HL-60 (cell line): Measurements from ENCODE around the gene CDC25A.

Experiments used
- DNase-seq, 2 experiments: peaks; one replicate each; pipeline ENCODE4 v3.0.0-alpha.2; 2010 to 2020; ENCODE audit warnings: low read depth in 1 of 2, low spot score in 1 of 2
- H3K27ac ChIP-seq: fragments of 250-450 bp; sonication (Bioruptor Pico); replicated peaks from 2 replicates; pipeline ENCODE4 v1.5.1; 2020; ENCODE audit warnings: mild to moderate bottlenecking, moderate library complexity
- H3K27me3 ChIP-seq: fragments of 250-450 bp; sonication (Bioruptor Pico); 2 replicates; pipeline ENCODE4 v1.5.1; 2021; ENCODE audit warnings: mild to moderate bottlenecking, moderate library complexity; ENCODE audit not compliant: insufficient read depth, poor library complexity, severe bottlenecking
- H3K4me3 ChIP-seq: replicated peaks from 2 replicates; pipeline ENCODE4 v1.5.1; 2011; ENCODE audit warnings: mild to moderate bottlenecking, control low read depth, low read length; ENCODE audit not compliant: insufficient read depth
- GABPA ChIP-seq: IDR thresholded peaks from 2 replicates; pipeline ENCODE4 v1.6.1; 2012; ENCODE audit warnings: low read depth
- POLR2AphosphoS5 ChIP-seq: IDR thresholded peaks from 2 replicates; pipeline ENCODE4 v1.6.1; 2012; ENCODE audit warnings: low read depth
- REST ChIP-seq: IDR thresholded peaks from 2 replicates; pipeline ENCODE4 v1.6.1; 2012; ENCODE audit warnings: low read depth; ENCODE audit not compliant: insufficient replicate concordance
- SPI1 ChIP-seq: IDR thresholded peaks from 2 replicates; pipeline ENCODE4 v1.6.1; 2012; ENCODE audit warnings: low read depth, mild to moderate bottlenecking, borderline replicate concordance
- TF ChIP-seq, protein P1 (sequence below): IDR thresholded peaks from one replicate; pipeline ENCODE4 v1.5.1; 2011; ENCODE audit warnings: low read length, control low read depth, inconsistent platforms; ENCODE audit not compliant: insufficient read depth

CDC25A gene

GRCh38 chr3:48137425-48137999, 50.7 kb downstream of the CDC25A start:
- TF ChIP-seq SPI1 (no peak), GABPA (no peak), REST (no peak), POLR2AphosphoS5 (no peak)
- TF ChIP-seq, protein P1, sequence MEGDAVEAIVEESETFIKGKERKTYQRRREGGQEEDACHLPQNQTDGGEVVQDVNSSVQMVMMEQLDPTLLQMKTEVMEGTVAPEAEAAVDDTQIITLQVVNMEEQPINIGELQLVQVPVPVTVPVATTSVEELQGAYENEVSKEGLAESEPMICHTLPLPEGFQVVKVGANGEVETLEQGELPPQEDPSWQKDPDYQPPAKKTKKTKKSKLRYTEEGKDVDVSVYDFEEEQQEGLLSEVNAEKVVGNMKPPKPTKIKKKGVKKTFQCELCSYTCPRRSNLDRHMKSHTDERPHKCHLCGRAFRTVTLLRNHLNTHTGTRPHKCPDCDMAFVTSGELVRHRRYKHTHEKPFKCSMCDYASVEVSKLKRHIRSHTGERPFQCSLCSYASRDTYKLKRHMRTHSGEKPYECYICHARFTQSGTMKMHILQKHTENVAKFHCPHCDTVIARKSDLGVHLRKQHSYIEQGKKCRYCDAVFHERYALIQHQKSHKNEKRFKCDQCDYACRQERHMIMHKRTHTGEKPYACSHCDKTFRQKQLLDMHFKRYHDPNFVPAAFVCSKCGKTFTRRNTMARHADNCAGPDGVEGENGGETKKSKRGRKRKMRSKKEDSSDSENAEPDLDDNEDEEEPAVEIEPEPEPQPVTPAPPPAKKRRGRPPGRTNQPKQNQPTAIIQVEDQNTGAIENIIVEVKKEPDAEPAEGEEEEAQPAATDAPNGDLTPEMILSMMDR: no peak
- no peak for DNase-seq
- no peak overlapping the region for H3K4me3 ChIP-seq

DNA sequence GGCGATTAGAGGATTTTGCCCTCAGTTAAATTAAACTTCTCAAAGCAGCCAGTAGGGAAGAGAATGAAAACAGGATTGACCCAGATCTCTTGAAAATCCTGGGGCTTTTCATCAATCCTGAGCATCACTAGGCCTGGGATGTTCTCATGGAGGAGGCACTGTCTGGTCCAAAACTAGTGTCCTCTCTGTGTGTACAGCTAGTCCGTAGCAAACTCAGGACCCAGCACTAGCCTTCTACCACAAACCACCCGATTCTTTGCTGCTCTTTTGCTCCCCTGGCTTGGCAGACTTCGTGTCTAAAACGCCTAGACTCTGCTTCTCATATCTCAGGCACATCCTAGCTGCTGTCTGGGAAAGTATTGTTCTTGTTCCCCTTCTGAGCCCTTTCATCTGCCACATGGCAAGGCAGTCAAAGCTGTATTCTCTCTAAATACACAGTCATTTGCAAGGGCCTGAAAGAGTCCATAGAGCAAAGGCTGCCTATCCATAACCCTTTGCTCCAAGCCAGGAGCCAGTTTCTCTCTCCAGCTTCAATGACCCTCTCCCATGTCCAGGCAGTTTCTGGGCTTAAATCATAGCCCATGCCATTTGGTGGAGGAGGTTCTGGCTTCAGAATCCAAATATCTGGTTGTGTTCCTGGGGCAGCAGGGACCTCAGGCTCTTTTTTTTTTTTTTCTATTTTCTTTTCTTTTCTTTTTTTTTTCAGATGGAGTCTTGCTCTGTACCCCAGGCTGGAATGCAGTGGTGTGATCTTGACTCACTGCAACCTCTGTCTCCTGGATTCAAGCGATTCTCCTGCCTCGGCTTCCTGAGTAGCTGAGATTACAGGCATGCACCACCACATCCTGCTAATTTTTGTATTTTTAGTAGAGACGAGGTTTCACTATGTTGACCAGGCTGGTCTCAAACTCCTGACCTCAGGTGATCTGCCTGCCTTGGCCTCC, 52.4 kb downstream of the CDC25A start:
- no peak for TF ChIP-seq REST
- no peak for TF ChIP-seq POLR2AphosphoS5
- TF ChIP-seq, protein P1: no peak
- TF ChIP-seq GABPA: no peak
- TF ChIP-seq SPI1: no peak
- DNase-seq: no peak
- H3K4me3 ChIP-seq: no peak overlapping the region
- no peak overlapping the region for H3K27ac ChIP-seq
- no peaks in the 10 kb centered on the region for H3K27me3 ChIP-seq

More at GRCh38 chr3:48137425-48137999, 50.7 kb downstream of the CDC25A start:
- Histone ChIP-seq H3K27ac (no peak overlapping the region), H3K27me3 (no peaks in the 10 kb centered on the region)

GRCh38 chr3:48130321-48130904, 57.8 kb downstream of the CDC25A start:
- Histone ChIP-seq H3K27me3 (no peaks in the 10 kb centered on the region), H3K4me3 (no peak overlapping the region), H3K27ac (no peak overlapping the region)
- DNase-seq: no peak
- TF ChIP-seq GABPA (no peak), REST (no peak), POLR2AphosphoS5 (no peak), SPI1 (no peak)
- TF ChIP-seq, protein P1: no peak
